GM18858 (cell line): ENCODE data around the gene TMEM106A.
A peak's percentile ranks its signal among the peaks of the same experiment; 100 is the strongest.
"Not testable (repeated sequence)": the region's sequence is repeated elsewhere in the genome, so short reads cannot be mapped to it uniquely, and the experiment has no call there.

Experiments used
- ATAC-seq: cut with Tn5 transposase; IDR thresholded peaks from one replicate; pipeline ENCODE4 v1.9.1; 2021; ENCODE audit not compliant: unreplicated experiment

The TMEM106A gene, protein sequence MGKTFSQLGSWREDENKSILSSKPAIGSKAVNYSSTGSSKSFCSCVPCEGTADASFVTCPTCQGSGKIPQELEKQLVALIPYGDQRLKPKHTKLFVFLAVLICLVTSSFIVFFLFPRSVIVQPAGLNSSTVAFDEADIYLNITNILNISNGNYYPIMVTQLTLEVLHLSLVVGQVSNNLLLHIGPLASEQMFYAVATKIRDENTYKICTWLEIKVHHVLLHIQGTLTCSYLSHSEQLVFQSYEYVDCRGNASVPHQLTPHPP

DNA sequence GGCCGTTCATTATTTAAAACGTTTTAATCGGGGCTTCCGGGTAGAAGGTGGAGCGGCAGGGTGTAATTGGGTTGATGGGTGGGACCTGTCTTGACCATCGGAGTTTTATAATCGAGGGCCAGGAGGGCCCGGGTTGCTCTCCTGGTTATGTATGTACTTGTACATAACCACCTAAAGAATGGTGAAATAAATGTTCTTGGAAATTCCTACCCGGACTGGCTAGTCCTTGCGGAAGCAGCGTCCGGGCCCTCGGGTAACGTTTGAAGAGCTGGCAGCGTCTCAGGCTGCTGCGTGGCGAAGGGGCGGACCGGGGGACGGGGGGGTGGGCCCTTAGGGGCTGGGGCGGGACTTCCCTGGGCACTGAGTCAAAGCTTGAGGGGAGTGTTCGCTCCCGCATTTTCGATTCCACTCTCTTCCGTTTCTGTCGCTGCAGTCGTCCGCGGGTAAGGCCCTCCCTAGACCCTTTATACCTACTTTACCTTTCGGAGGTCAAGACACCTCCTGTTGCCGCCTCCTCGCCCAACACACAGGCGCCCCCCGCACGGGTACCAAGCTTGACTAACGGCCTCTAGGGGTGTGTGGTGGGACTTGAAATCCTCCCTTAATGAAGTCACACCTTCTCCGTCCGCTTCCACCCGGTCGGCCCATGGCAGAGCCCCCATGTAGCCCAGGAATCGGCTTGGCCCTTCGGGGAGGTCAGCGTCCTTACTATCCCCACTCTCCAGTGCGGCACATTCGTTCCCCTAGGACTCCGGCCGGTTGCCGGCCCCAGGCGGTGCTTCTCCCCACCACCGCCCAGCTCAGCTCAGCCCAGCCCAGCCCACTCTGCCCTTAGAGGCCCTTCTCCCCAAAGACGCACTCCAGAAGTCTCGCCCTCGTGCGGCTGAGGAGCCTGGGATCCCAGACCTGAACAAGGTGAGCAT, at the start of gene TMEM106A:
Gene TMEM106A (plus strand): TSS at position 396 of the 923 bp plus-strand sequence. CDS start 1,167 bp downstream, outside the sequence.
- ATAC-seq = peak; percentile 44

GRCh38 chr17:43165971-43166370, 45.7 kb upstream of the TMEM106A start:
- ATAC-seq = not testable (repeated sequence)

DNA sequence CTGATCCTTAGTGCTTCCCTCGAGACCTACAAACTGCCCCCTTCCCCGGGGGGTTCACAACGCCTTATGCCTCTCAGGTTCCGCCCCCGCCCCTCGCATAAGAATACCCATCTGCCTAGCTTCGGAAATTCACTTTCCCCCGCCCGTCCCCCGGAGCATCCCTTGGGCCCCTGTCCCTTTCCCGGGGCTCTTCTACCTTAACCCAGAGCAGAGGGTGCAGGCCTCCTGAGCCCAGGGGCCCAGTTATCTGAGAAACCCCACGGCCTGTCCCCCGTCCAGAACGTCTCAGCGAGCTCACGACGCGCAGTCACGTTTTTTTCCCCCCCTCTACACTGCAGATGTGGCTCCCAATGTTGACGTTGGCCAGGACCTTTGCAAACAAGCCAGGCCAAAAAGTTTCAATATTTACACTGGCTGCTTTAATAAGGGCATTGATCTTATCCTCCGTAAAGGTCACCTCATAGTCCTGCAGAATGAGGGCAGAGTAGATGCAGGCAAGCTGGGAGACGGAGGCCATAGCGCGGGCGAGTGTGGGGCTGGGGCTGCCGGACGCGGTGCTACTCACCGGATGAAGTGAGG, 42.0 kb upstream of the TMEM106A start:
- ATAC-seq = no peak

DNA sequence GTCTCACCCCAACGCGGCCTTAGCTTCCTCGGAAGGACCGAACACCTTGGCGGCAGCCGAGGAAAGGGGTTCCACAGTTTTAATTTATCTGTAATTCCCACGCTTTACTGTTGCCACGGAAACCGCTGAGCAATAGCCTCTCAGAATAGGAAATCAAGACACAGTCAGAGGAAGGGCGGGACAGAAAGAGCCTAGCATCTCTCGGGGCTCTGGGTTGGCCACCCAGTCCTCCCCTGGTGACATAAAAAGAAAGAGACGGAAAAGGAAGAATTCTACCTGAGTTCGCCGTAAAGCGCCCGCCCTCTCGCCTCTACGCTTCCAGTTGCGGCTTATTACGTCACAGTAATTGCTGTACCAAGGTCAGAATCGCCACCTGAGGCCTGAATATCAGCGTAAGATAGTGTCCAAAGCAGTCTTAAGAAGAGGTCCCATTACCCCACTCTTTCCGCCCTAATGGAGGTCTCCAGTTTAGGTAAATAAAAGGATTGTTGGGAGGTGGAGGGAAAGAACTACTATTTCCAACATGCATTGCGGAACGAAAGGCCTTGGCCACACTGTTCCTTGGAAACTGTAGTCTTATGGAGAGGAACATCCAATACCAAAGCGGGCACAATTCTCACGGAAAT, 41.4 kb upstream of the TMEM106A start:
- ATAC-seq = peak; percentile 46

DNA sequence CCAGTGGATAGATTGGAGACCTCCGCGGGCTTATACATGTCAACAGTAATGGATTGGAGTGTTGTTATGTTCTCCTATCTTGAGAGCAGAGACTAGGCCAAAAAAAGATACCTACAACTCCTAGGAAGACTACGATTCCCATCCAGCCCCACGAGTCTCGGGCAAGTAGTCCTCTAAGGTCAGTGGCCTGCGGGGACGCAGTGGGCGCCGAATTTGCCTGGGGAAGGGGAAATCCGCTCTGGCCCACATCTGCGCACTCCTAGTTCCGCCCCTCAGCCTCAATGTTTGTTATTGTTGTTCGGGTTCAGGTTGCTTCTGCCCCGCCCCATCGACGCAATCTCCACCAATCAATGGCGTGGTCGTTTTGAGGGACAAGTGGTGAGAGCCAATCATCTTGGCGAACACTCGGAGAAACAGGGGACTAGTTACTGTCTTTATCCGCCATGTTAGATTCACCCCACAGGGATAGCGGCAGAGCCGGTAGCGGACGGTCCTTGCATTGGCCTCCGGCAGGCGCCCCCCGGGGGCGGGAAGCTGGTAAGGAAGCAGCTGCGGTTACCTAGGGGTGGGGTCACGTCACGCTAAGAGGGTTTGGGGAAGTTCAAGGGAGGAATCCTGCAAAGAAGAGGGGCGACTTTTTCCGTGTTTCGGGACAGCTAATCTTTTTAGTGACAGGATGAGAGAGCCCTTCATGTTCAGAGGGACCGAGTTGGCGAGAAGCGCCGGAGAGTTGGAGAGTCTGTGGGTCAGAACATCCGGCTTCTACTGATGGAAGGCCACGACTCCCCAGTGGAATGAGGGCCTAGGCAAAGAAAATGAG, 40.7 kb upstream of the TMEM106A start, which contains the start of gene NBR1:
Gene NBR1 (plus strand): TSS at position 449 of the 820 bp plus-strand sequence. CDS start 4,586 bp downstream, outside the sequence.
- ATAC-seq = peak; percentile 53

GRCh38 chr17:43171586-43172487, 39.8 kb upstream of the TMEM106A start:
- no peak for ATAC-seq

DNA sequence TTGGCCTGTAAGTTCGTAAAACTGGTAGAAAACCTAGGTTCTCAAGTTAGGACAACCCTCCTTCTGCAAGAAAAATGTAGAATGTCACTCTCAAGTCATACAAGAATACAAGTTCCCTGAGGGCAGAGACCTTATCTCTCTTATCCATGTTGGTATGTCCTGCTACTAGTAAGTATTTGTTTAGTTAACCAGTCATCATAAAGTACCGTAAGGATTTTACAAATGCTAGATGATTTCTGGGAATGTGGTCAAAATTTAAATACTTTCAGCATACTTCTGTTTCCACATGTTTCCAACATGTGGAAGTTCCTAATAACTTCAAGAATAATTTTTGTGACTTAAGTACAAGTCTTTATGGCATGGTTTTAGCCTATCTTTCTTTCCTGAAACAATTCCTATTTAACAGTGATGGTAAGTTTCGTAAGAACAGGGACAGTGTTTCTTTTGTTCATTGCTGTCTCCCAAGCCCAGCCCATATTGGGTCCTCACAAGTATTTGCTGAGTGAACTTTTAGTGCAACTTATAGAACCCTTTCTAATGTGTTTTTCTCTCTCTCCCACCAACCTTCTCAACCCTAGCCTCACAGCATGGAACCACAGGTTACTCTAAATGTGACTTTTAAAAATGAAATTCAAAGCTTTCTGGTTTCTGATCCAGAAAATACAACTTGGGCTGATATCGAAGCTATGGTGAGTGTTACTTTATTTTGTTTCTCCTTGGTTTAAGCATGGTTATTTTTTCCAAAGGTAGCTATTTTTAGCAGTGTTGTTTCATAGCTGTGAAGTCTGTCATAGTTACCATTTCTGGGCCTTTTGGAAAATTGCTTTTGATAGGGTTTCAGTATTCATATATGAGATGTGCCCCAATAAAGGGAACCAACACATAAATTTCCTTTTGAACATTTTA, 36.2 kb upstream of the TMEM106A start:
- ATAC-seq = no peak

GRCh38 chr17:43176119-43176570, 35.5 kb upstream of the TMEM106A start:
- ATAC-seq = no peak

DNA sequence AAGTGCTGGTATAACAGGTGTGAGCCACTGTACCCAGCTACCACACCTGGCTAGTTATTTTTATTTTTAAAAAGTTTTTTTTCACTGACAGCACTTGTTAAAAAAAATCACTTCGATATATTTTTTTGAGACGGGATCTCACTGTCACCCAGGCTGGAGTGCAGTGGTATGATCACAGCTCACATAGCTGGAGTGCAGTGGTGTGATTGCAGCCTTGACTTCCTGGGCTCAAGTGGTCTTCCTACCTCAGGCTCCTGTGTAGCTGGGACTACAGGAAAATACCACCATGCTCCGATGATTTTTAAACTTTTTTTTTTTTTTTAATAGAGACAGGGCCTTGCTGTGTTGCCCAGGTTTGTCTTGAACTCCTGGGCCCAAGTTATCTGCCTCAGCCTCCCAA, 27.8 kb upstream of the TMEM106A start:
- no peak for ATAC-seq

DNA sequence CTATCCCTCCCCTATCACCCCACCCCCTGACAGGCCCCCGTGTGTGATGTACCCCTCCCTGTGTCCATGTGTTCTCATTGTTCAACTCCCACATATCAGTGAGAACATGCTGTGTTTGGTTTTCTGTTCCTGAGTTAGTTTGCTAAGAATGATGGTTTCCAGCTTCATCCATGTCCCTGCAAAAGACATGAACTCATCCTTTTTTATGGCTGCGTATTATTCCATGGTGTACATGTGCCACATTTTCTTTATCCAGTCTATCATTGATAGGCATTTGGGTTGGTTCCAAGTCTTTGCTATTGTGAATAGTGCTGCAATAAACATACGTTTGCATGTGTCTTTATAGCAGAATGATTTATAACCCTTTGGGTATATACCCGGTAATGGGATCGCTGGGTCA, 25.0 kb upstream of the TMEM106A start:
- not testable (repeated sequence) for ATAC-seq

DNA sequence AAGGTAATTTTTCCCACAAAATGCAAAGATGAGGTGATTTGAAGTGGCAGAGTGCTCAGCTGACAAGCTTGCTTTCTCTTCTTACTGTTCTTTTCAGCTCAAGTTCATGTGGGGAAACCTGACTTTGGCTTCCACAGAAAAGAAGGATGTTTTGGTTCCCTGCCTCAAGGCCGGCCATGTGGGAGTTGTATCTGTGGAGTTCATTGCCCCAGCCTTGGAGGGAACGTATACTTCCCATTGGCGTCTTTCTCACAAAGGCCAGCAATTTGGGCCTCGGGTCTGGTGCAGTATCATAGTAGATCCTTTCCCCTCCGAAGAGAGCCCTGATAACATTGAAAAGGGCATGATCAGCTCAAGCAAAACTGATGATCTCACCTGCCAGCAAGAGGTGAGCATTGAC, 18.4 kb upstream of the TMEM106A start:
- no peak for ATAC-seq

DNA sequence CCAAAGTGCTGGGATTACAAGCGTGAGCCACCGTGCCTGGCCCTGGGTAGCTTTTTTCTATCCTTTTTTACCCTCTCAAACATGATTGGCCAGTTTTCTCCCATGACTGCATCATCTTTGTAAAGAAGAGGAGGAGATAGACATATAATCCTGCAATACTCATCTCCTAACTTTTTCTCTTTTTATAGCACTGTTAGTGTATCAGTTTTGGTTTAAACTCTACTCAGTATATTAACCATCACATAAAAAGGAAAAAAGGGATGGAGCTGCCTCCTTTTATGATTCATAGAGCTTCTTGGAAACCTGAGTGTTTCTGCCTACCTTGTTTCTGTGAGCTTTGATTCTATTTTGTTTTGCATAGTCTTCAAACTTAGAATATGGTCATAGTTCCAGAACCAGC, 12.0 kb upstream of the TMEM106A start:
- no peak for ATAC-seq

GRCh38 chr17:43200127-43200526, 11.5 kb upstream of the TMEM106A start:
- ATAC-seq = no peak

GRCh38 chr17:43203013-43203412, 8.7 kb upstream of the TMEM106A start:
- not testable (repeated sequence) for ATAC-seq

GRCh38 chr17:43210576-43210975, 1.1 kb upstream of the TMEM106A start:
- no peak for ATAC-seq

DNA sequence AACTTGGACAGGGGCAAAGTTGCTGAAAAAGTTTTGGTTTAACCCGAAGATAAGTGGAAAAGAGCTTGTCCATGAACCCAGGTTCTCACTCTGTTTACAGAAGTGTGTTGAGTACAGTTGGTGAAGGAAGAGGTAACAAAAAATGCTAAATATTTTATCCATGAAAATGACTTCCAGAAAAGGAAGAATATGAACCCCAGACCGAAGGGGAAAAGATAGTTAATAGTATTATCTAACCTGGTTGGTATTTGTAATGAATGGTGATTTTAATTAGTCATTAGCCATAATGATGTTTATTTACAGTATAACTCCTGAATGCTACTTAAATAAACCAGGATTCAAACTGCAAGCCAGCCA, 574 bp upstream of the TMEM106A start:
- no peak for ATAC-seq

DNA sequence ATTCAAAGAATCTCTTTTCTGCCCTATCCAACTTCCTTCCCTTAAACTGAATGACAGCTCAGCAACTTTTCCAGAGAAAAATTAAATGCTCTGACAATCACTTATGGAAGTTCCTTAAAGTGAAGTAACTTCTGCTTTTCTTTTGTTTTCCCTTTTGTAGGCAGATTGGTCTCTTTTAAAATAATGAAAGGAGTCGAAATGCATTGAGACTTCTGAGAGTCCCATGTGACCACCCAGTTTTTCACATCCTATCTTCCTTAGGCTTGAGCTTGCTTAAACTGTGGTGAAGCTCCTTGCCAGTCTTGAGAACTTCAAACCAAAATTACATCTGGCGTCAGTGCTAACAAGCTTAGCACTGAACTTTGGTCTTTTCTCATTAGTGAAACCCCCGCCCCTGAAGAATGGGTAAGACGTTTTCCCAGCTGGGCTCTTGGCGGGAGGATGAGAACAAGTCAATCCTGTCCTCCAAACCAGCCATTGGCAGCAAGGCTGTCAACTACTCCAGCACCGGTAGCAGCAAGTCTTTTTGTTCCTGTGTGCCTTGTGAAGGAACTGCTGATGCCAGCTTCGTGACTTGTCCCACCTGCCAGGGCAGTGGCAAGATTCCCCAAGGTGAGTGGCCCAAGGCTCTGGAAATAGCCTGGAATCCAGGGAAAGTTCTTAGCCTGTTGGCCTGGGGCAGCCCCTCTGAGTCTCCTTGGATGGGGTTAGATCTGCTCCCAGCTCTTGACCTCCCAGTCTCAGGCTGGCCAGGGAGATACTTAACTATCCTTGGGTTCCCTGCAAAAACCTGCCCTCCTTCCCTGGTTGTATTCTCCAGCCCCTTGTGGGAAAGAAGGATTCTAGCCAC, 1.2 kb downstream of the TMEM106A start:
- ATAC-seq = no peak
